ENCODE data around the gene PLIN4. TPM values are rescaled to one million over a fixed set of nuclear protein-coding genes. Genes with fewer than 3 reads are reported as not detected.

PLIN4 gene
- total and polyA plus RNA-seq, 2 donors (not counting 3 experiments of a cell fraction or from before 2014, with no cell fraction given), result 0.01 TPM; not detected in 1

DNA sequence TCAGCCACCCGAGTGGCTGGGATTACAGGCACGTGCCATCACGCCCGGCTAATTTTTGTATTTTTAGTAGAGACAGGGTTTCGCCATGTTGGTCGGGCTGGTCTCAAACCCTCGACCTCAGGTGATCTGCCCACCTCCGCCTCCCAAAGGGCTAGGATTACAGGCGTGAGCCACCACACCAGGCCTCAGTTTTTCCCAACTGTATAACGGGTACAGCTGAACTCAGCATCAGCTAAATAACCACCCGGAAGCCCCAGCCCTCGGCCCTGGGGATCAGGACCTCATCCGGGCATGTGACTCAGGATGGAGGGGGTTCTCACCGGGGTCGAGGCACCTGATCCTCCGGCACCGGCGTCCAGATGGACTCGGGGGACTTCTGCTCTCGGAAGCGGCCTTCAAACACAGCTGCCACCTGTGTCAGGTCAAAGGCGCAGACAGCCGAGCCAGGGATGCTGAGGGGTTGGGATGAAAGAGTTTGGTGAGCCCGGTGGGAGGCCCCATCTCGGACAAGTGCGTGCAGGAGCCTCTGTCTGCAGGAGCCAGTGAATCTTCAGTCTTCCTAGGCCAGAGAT lies 32.3 kb upstream of the PLIN4 start:
- H3K9ac ChIP-seq (replicated peaks; ENCODE audit: extremely low read depth, insufficient read depth, low read length), result no peak overlapping the region
- ChIA-PET CTCF (interaction anchor here (1.0 kb wide), 1 partner anchor 83 kb away, joined by 4 read pairs; no protein-coding TSS in a partner anchor), POLR2A (no interaction called here)
- intact Hi-C loops (cut with micrococcal nuclease) (no loop called here), dilution Hi-C loops (cut with MboI; ENCODE audit: extremely low pct_ligation_motif_present, low sequenced_read_pairs) (no loop called here)
- peaks cover 20 to 67% of the 10 kb centered on the region in 2 experiments for H3K36me3 ChIP-seq (ENCODE audit: control insufficient read depth in 2 of 2, extremely low read depth in 1 of 2, insufficient read depth in 2 of 2, low read length in 2 of 2)
- no peak for FAIRE-seq
- TF ChIP-seq JUN (IDR thresholded peaks at IDR 0.05; ENCODE audit: borderline replicate concordance, insufficient read depth, insufficient read length, low read depth) (no peak), EZH2 (IDR thresholded peaks at IDR 0.05; ENCODE audit: borderline replicate concordance, low read depth, low read length, severe bottlenecking) (no peak), POLR2AphosphoS5 (IDR thresholded peaks at IDR 0.05; ENCODE audit: insufficient read depth, low read depth, low read length) (no peak), POLR2A (IDR thresholded peaks at IDR 0.05; ENCODE audit: low read depth, low read length) (no peak), FOS (IDR thresholded peaks at IDR 0.05; ENCODE audit: borderline replicate concordance, insufficient read depth, low read length) (no peak), MYC (IDR thresholded peaks at IDR 0.05; ENCODE audit: low read depth, low read length) (no peak)
- BruUV-seq (replicated peaks), result no TSS peak
- H2AFZ ChIP-seq (ENCODE audit: low read depth, low read length), result no peak overlapping the region
- H4K20me1 ChIP-seq (replicated peaks; ENCODE audit: control insufficient read depth, extremely low read depth, insufficient read depth, low read length), result no peaks in the 10 kb centered on the region
- H3K79me2 ChIP-seq (ENCODE audit: control insufficient read depth, insufficient read depth, low read length), result no peaks in the 10 kb centered on the region
- H3K27me3 ChIP-seq (ENCODE audit: control insufficient read depth in 2 of 2, insufficient read depth in 2 of 2, low read length in 2 of 2), result no peaks in the 10 kb centered on the region
- H3K27ac ChIP-seq (ENCODE audit: insufficient read depth, low read depth, low read length), result no peak overlapping the region
- no peaks in the 10 kb centered on the region for H3K9me3 ChIP-seq (replicated peaks; ENCODE audit: control insufficient read depth, insufficient read depth, low read length)
- no peak overlapping the region for H3K4me2 ChIP-seq (ENCODE audit: insufficient read depth, low read length)
- H3K4me3 ChIP-seq (replicated peaks in 1 of 3; ENCODE audit: insufficient read depth in 1 of 3, low read depth in 1 of 3, low read length in 3 of 3), result no peak overlapping the region
- H3K4me1 ChIP-seq (ENCODE audit: control insufficient read depth, extremely low read depth, insufficient read depth, low read length), result no peaks in the 10 kb centered on the region
- DNase-seq (ENCODE audit: low read depth, low spot score), result no peak
- no peaks in the 10 kb centered on the region for H3K9me1 ChIP-seq (replicated peaks; ENCODE audit: control insufficient read depth, extremely low read depth, insufficient read depth, low read length)

DNA sequence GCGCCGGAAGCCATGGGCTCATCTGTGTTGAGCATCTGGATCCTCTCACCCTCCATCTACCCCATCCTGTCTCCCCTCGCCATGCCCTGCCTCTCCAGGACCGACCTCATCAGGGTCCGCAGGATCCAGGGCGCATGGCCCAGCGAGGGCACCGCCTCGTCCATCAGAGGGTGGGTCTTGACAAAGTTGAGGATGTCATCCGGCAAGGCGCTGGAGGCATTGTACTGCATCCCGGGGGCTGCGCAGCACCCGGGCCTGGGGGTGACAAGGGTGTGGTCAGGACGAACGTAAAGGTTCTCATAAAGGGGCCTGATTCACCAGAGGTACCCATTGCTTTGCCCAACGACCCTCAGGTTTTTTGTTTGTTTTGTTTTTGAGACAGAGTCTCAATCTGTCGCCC lies 31.7 kb upstream of the PLIN4 start:
- intact Hi-C loops (cut with micrococcal nuclease), result no loop called here
- no peaks in the 10 kb centered on the region for H3K9me3 ChIP-seq (replicated peaks; ENCODE audit: control insufficient read depth, insufficient read depth, low read length)
- H4K20me1 ChIP-seq (replicated peaks; ENCODE audit: control insufficient read depth, extremely low read depth, insufficient read depth, low read length), result no peaks in the 10 kb centered on the region
- no peak overlapping the region for H2AFZ ChIP-seq (ENCODE audit: low read depth, low read length)
- H3K4me3 ChIP-seq (replicated peaks in 1 of 3; ENCODE audit: insufficient read depth in 1 of 3, low read depth in 1 of 3, low read length in 3 of 3), result no peak overlapping the region
- FAIRE-seq (no peak), DNase-seq (ENCODE audit: low read depth, low spot score) (no peak)
- H3K9me1 ChIP-seq (replicated peaks; ENCODE audit: control insufficient read depth, extremely low read depth, insufficient read depth, low read length), result no peaks in the 10 kb centered on the region
- H3K4me1 ChIP-seq (ENCODE audit: control insufficient read depth, extremely low read depth, insufficient read depth, low read length), result no peaks in the 10 kb centered on the region
- no peak overlapping the region for H3K9ac ChIP-seq (replicated peaks; ENCODE audit: extremely low read depth, insufficient read depth, low read length)
- TF ChIP-seq GATA2 (IDR thresholded peaks at IDR 0.05; ENCODE audit: insufficient read depth, insufficient read length, low read depth, low read length) (no peak), POLR2A (IDR thresholded peaks at IDR 0.05; ENCODE audit: low read depth, low read length) (no peak), FOS (IDR thresholded peaks at IDR 0.05; ENCODE audit: borderline replicate concordance, insufficient read depth, low read length) (no peak), JUN (IDR thresholded peaks at IDR 0.05; ENCODE audit: borderline replicate concordance, insufficient read depth, insufficient read length, low read depth) (no peak), POLR2AphosphoS5 (IDR thresholded peaks at IDR 0.05; ENCODE audit: insufficient read depth, low read depth, low read length) (no peak), MYC (IDR thresholded peaks at IDR 0.05; ENCODE audit: low read depth, low read length) (no peak), EZH2 (IDR thresholded peaks at IDR 0.05; ENCODE audit: borderline replicate concordance, low read depth, low read length, severe bottlenecking) (no peak)
- TF ChIP-seq, protein P1, sequence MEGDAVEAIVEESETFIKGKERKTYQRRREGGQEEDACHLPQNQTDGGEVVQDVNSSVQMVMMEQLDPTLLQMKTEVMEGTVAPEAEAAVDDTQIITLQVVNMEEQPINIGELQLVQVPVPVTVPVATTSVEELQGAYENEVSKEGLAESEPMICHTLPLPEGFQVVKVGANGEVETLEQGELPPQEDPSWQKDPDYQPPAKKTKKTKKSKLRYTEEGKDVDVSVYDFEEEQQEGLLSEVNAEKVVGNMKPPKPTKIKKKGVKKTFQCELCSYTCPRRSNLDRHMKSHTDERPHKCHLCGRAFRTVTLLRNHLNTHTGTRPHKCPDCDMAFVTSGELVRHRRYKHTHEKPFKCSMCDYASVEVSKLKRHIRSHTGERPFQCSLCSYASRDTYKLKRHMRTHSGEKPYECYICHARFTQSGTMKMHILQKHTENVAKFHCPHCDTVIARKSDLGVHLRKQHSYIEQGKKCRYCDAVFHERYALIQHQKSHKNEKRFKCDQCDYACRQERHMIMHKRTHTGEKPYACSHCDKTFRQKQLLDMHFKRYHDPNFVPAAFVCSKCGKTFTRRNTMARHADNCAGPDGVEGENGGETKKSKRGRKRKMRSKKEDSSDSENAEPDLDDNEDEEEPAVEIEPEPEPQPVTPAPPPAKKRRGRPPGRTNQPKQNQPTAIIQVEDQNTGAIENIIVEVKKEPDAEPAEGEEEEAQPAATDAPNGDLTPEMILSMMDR (IDR thresholded peaks at IDR 0.05; ENCODE audit: extremely low read depth in 1 of 2, insufficient read depth in 1 of 2, low read depth in 1 of 2, low read length in 2 of 2), result no peak
- TF ChIP-seq, protein P2, sequence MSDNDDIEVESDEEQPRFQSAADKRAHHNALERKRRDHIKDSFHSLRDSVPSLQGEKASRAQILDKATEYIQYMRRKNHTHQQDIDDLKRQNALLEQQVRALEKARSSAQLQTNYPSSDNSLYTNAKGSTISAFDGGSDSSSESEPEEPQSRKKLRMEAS (IDR thresholded peaks at IDR 0.05; ENCODE audit: insufficient read depth, insufficient read length), result no peak
- dilution Hi-C loops (cut with MboI; ENCODE audit: extremely low pct_ligation_motif_present, low sequenced_read_pairs), result no loop called here
- H3K27me3 ChIP-seq (ENCODE audit: control insufficient read depth in 2 of 2, insufficient read depth in 2 of 2, low read length in 2 of 2), result no peaks in the 10 kb centered on the region
- BruUV-seq (replicated peaks), result no TSS peak
- CTCF ChIA-PET, result interaction anchor here (1.0 kb wide), 1 partner anchor 83 kb away, joined by 4 read pairs; no protein-coding TSS in a partner anchor
- no peaks in the 10 kb centered on the region for H3K79me2 ChIP-seq (ENCODE audit: control insufficient read depth, insufficient read depth, low read length)
- no peak overlapping the region for H3K4me2 ChIP-seq (ENCODE audit: insufficient read depth, low read length)
- no peak overlapping the region for H3K27ac ChIP-seq (ENCODE audit: insufficient read depth, low read depth, low read length)
- POLR2A ChIA-PET, result no interaction called here
- H3K36me3 ChIP-seq (ENCODE audit: control insufficient read depth in 2 of 2, extremely low read depth in 1 of 2, insufficient read depth in 2 of 2, low read length in 2 of 2), result peaks cover 20 to 64% of the 10 kb centered on the region in 2 experiments
